MCF 10A (cell line): ENCODE measurements around the gene MTCP1. TPM values are rescaled to one million over a fixed set of nuclear protein-coding genes. Genes with fewer than 3 reads are reported as not detected.
A peak's percentile ranks its signal among the peaks of the same experiment; 100 is the strongest.

ENCODE experiments used
- BruUV-seq: library from RNA; stranded (reverse); fragments of 400-500 nt; replicated peaks from 2 replicates; lab custom pipeline; 2021; lab: Mats Ljungman, UMichigan
- CTCF ChIA-PET: fragments of 300-600 bp; sonication (Branson Sonifier 250); formaldehyde crosslinking; extraction: SDS; loops from one replicate; lab custom pipeline; 2021; ENCODE audit warnings: antibody characterized with exemption, inconsistent platforms; lab: Yijun Ruan, JAX
- POLR2A ChIA-PET: fragments of 300-600, 350-650 bp; sonication (Branson Sonifier 250); formaldehyde crosslinking; extraction: SDS; loops from one replicate; lab custom pipeline; 2020; ENCODE audit warnings: antibody characterized with exemption, inconsistent platforms; lab: Yijun Ruan, JAX
- DNase-seq: peaks from one replicate; pipeline ENCODE4 v3.0.0-alpha.2; 2018; ENCODE audit not compliant: unreplicated experiment
- H3K27ac Mint-ChIP-seq: one replicate; pipeline ENCODE4 v1.8.0; 2022; ENCODE audit warnings: mild to moderate bottlenecking, low read depth, mixed read lengths; ENCODE audit not compliant: unreplicated experiment
- H3K27me3 Mint-ChIP-seq: one replicate; pipeline ENCODE4 v1.8.0; 2022; ENCODE audit warnings: mixed read lengths; ENCODE audit not compliant: insufficient read depth, unreplicated experiment
- H3K36me3 Mint-ChIP-seq: one replicate; pipeline ENCODE4 v1.8.0; 2022; ENCODE audit warnings: mild to moderate bottlenecking, moderate library complexity, mixed read lengths; ENCODE audit not compliant: insufficient read depth, unreplicated experiment
- H3K4me1 Mint-ChIP-seq: one replicate; pipeline ENCODE4 v1.8.0; 2022; ENCODE audit warnings: mixed read lengths; ENCODE audit not compliant: insufficient read depth, unreplicated experiment
- H3K4me3 Mint-ChIP-seq: one replicate; pipeline ENCODE4 v1.8.0; 2022; ENCODE audit warnings: mild to moderate bottlenecking, moderate library complexity, mixed read lengths; ENCODE audit not compliant: unreplicated experiment
- H3K9me3 Mint-ChIP-seq: one replicate; pipeline ENCODE4 v1.8.0; 2022; ENCODE audit warnings: mixed read lengths; ENCODE audit not compliant: unreplicated experiment
- CTCF ChIP-seq: fragments of 200-600 bp; IDR thresholded peaks from one replicate; pipeline ENCODE4 v1.8.0; 2022; ENCODE audit warnings: antibody characterized with exemption, mild to moderate bottlenecking; ENCODE audit not compliant: unreplicated experiment
- intact Hi-C: fragments of 100-400 bp; cut with micrococcal nuclease; formaldehyde crosslinking; loops from 2 replicates; pipeline ENCODE4 v1.14.1; 2022
- total RNA-seq: library from RNA; stranded (reverse); gene quantifications from 2 replicates; pipeline ENCODE4 v1.2.3, GENCODE V29; 2022

MTCP1 gene
- total RNA-seq, 1 experiment from 2014 or later = 21.3 TPM

- no peak for TF ChIP-seq CTCF
- H3K4me3 Mint-ChIP-seq = no peak overlapping the region
- POLR2A ChIA-PET = no interaction called here
- no peak for DNase-seq
- CTCF ChIA-PET = interaction anchor here (0.7 kb wide), 1 partner anchor 73 kb away, joined by 5 read pairs; no protein-coding TSS in a partner anchor
- peaks cover 28% of the 10 kb centered on the region for H3K36me3 Mint-ChIP-seq
- H3K9me3 Mint-ChIP-seq = no peaks in the 10 kb centered on the region
- intact Hi-C loops = no loop called here
- H3K27ac Mint-ChIP-seq = no peak overlapping the region
- no TSS peak for BruUV-seq
- H3K4me1 Mint-ChIP-seq = no peaks in the 10 kb centered on the region
- peaks cover 35% of the 10 kb centered on the region for H3K27me3 Mint-ChIP-seq
Observed at GRCh38 chrX:155052738-155053498, 18.0 kb downstream of the MTCP1 start.

- peaks cover 7% of the 10 kb centered on the region for H3K4me1 Mint-ChIP-seq
- H3K9me3 Mint-ChIP-seq = no peaks in the 10 kb centered on the region
- ChIA-PET CTCF (interaction anchor here (0.7 to 0.9 kb wide), 5 partner anchors 9 to 24 kb away, joined by 3 to 6 read pairs (median 3); no protein-coding TSS in a partner anchor), POLR2A (no interaction called here)
- intact Hi-C loops = no loop called here
- H3K27me3 Mint-ChIP-seq = peaks cover 62% of the 10 kb centered on the region
- no peak overlapping the region for H3K27ac Mint-ChIP-seq
- no peak overlapping the region for H3K4me3 Mint-ChIP-seq
- peak; percentile 50 for TF ChIP-seq CTCF
- peaks cover 15% of the 10 kb centered on the region for H3K36me3 Mint-ChIP-seq
- DNase-seq = peak; percentile 66
- BruUV-seq = no TSS peak
Observed at GRCh38 chrX:155048977-155049619, 21.8 kb downstream of the MTCP1 start.

GRCh38 chrX:155046811-155047528, 24.0 kb downstream of the MTCP1 start:
- ChIA-PET CTCF (interaction anchor here (0.8 to 1.4 kb wide), 4 partner anchors 10 to 62 kb away, joined by 3 to 9 read pairs (median 5); no protein-coding TSS in a partner anchor), POLR2A (interaction anchor here (1.4 kb wide), 1 partner anchor 20 kb away, joined by 4 read pairs; the partner anchor contains the start of gene FUNDC2)
- Mint-ChIP-seq H3K9me3 (no peaks in the 10 kb centered on the region), H3K4me1 (peaks cover 7% of the 10 kb centered on the region), H3K27ac (no peak overlapping the region), H3K36me3 (peaks cover 17% of the 10 kb centered on the region), H3K4me3 (no peak overlapping the region), H3K27me3 (peaks cover 52% of the 10 kb centered on the region)
- intact Hi-C loops = no loop called here
- no peak for TF ChIP-seq CTCF
- no peak for DNase-seq
- no TSS peak for BruUV-seq
